Lower leg skin (tissue), 4 donors: ENCODE data around the gene GPR63. TPM values are rescaled to one million over a fixed set of nuclear protein-coding genes. Genes with fewer than 3 reads are reported as not detected.

ENCODE experiments used
- DNase-seq, 2 donors: peaks; one replicate each; pipeline ENCODE4 v3.0.0-alpha.2; 2019; ENCODE audit warnings: low spot score in 2 of 2
- H3K4me3 ChIP-seq: fragments of 200-600 bp; sonication (generic); 2 replicates; pipeline ENCODE4 v1.5.1; 2017; ENCODE audit warnings: mild to moderate bottlenecking, low read depth; ENCODE audit not compliant: poor library complexity, severe bottlenecking
- POLR2A ChIP-seq, 2 donors: fragments of 450-650 bp; IDR thresholded peaks; one replicate each; pipeline ENCODE4 v1.6.1; 2016 to 2017; ENCODE audit warnings: antibody characterized with exemption in 2 of 2, mild to moderate bottlenecking in 1 of 2, moderate library complexity in 1 of 2
- WGBS, 2 donors: methylation state at CpG; one replicate each; pipeline ENCODE4 v1.1.5; 2018; 5-methylcytosine and 5-hydroxymethylcytosine counted together
- intact Hi-C: fragments of 100-400 bp; cut with DNase I; formaldehyde crosslinking; loops from one replicate; pipeline ENCODE4 v1.15.0; 2023; ENCODE audit warnings: low total_unique reads
- total RNA-seq, 4 donors: library from RNA; depleted of rRNA; stranded (reverse); fragments of >200 nt; gene quantifications; one replicate each; pipeline ENCODE4 v1.1.0, GENCODE V29; 2016
- TF ChIP-seq, protein P1 (sequence below), 3 donors: fragments of 450-650 bp; IDR thresholded peaks; one replicate each; pipeline ENCODE4 v1.5.1; 2016; ENCODE audit warnings: antibody characterized with exemption in 3 of 3, mild to moderate bottlenecking in 3 of 3, moderate library complexity in 2 of 3

The GPR63 gene
- total RNA-seq, 4 donors from 2014 or later: 0.20 to 0.80 (median 0.48) TPM

DNA sequence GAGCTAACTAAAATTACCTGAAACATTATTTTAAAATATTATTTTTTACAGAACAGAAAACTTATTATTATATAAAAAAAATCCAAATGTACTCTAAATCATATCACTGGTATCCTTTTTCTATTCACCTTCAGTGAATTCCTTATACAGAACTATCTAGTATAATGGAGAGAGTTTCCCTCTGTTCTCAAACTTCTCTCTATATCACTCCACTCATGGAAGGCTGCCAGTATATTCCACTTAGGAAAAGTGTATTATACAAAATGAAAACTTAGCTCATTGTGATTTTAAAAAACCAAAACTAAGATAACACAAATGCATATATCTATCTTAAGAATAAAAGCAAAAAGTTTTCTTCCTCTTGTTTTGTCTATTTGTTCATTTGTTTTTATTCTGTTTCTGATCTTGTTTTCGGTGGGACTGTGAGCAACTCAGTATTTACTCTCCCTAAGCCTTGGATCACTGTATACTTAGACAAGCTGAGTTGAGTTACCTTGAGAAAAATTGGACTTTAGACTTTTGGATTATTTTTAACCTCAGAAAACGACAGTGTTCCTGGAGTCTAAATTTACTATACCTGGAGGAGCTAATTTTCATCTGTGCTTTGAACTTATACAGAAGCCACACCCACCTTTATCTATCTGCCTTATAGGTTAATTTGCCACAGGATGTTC lies 61.4 kb downstream of the GPR63 start:
- no peak for DNase-seq
- 53% methylated on average over 2 of the region's 2 CpGs for WGBS, 2 donors
- TF ChIP-seq, protein P1, sequence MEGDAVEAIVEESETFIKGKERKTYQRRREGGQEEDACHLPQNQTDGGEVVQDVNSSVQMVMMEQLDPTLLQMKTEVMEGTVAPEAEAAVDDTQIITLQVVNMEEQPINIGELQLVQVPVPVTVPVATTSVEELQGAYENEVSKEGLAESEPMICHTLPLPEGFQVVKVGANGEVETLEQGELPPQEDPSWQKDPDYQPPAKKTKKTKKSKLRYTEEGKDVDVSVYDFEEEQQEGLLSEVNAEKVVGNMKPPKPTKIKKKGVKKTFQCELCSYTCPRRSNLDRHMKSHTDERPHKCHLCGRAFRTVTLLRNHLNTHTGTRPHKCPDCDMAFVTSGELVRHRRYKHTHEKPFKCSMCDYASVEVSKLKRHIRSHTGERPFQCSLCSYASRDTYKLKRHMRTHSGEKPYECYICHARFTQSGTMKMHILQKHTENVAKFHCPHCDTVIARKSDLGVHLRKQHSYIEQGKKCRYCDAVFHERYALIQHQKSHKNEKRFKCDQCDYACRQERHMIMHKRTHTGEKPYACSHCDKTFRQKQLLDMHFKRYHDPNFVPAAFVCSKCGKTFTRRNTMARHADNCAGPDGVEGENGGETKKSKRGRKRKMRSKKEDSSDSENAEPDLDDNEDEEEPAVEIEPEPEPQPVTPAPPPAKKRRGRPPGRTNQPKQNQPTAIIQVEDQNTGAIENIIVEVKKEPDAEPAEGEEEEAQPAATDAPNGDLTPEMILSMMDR (IDR thresholded peaks at IDR 0.05): no peak
- TF ChIP-seq POLR2A (IDR thresholded peaks at IDR 0.05): no peak
- intact Hi-C loops: no loop called here
- H3K4me3 ChIP-seq: no peak overlapping the region

DNA sequence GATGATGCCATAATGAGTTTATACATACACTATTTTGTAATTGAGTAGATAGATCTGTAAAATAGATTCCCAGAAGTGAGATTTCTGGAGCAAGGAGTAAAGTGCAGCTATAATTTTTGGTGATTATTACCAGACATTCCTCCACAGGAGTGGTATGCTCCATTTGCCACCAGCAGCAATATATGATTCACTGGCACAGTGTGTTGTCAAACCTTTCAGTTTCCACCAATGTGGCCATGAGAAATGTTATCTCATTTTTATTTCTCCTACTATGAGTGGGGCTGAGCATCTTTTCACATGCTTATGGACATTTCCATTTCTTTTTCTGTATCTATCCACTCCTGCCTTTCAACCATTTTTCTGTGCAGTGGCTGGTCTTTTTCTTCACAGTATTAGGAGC lies 70.5 kb downstream of the GPR63 start:
- DNase-seq: no peak
- intact Hi-C loops: no loop called here
- TF ChIP-seq, protein P1 (IDR thresholded peaks at IDR 0.05): no peak
- no peak for TF ChIP-seq POLR2A (IDR thresholded peaks at IDR 0.05)
- no peak overlapping the region for H3K4me3 ChIP-seq

DNA sequence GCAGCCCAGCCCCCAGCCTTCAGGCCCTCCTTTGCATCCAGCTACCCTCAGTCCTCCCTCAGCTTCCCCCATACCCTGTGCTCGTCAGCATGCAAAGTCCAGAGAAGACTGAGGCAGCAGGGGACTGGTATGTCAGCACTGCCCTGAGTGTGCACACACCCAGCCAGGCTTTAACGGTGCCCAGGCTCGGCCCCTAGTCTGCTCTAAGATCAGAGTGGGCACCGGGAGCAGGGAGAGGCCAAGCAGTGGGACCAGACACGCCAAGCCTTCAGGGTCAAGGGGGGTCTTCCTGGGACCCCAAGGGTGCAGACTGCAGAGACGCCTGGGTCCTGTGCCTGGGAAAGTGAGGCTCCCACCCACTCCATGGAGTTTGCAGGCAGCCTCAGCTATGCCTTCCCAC lies 74.7 kb downstream of the GPR63 start:
- 74 to 76% methylated on average over 5 of the region's 6 CpGs for WGBS, 2 donors
- H3K4me3 ChIP-seq: no peak overlapping the region
- TF ChIP-seq, protein P1 (IDR thresholded peaks at IDR 0.05): no peak
- TF ChIP-seq POLR2A (IDR thresholded peaks at IDR 0.05): no peak
- no peak for DNase-seq
- intact Hi-C loops: no loop called here

DNA sequence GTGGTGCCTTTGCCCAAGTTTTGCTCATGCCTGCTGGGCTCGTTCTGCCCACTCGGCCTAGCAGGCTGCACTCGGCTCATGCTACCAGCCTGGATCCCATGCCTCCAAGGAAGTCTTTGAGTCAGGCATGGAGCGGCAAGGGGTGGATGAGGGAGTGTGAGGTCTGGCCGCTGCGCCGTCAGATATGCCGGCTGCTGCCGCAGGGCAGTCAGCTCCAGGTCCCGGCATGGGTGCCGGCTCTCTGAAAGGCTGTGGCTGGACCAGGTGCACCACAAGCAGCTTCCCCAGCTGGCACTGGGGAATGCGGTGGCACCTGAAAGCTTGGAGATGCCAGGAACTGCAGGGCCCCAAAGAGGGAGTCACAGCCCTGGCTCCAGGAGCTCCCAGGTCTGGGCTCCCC lies 75.5 kb downstream of the GPR63 start:
- TF ChIP-seq, protein P1 (IDR thresholded peaks at IDR 0.05): no peak
- no peak for TF ChIP-seq POLR2A (IDR thresholded peaks at IDR 0.05)
- no peak overlapping the region for H3K4me3 ChIP-seq
- intact Hi-C loops: no loop called here
- DNase-seq: no peak
- 90 to 91% methylated on average over 10 to 12 of the region's 12 CpGs for WGBS, 2 donors

DNA sequence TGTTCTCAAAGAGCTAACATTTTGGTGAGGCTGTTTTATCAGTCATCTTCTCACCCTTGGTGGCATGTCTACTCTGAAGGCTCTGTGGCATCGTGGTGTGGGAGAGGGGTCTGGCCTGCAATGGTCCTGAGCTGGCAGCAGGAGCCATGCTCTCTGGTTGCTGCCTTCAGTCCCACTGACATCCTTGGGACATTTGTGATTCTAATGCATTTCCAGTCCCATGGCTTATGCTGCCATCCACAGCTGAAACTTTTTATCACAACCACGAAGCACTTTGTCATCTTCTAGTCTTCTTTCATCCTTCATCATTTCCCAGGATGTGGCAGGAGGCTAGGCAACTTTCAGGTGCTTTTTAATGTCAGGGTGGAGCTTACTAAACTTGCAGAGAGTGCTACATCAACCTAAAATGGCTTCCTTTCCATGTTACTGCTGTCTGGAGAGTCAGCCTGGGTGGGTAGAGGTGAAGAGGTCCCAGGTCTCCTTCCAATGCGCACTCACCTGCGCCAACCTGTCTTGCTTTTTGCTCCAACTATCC lies 77.1 kb downstream of the GPR63 start:
- 74 to 79% methylated on average over 4 of the region's 4 CpGs for whole genome bisulfite sequencing, 2 donors

More for the DNA sequence above, 77.1 kb downstream of the GPR63 start:
- no peak overlapping the region for H3K4me3 ChIP-seq
- DNase-seq: no peak
- intact Hi-C loops: no loop called here
- TF ChIP-seq POLR2A (IDR thresholded peaks at IDR 0.05): no peak
- TF ChIP-seq, protein P1 (IDR thresholded peaks at IDR 0.05): no peak
